HCT116 (cell line): Measurements from ENCODE around the gene SPAG6. TPM values are rescaled to one million over a fixed set of nuclear protein-coding genes. Genes with fewer than 3 reads are reported as not detected.

Experiments
- ATAC-seq: fragments of 200-7000 bp; cut with Tn5 transposase; 2 replicates; pipeline ENCODE4 v1.9.1; 2020; ENCODE audit warnings: mild to moderate bottlenecking, moderate library complexity
- BruUV-seq: library from RNA; stranded (reverse); fragments of 400-500 nt; replicated peaks from 2 replicates; lab custom pipeline; 2021; lab: Mats Ljungman, UMichigan
- CTCF ChIA-PET: fragments of 300-600 bp; sonication (Branson Sonifier 250); formaldehyde crosslinking; loops from one replicate; lab custom pipeline; 2021; ENCODE audit warnings: antibody characterized with exemption; lab: Charles Lee
- POLR2A ChIA-PET: fragments of 300-600, 350-600 bp; sonication (Branson Sonifier 250); formaldehyde crosslinking; loops from one replicate; lab custom pipeline; 2021; ENCODE audit warnings: antibody characterized with exemption; lab: Charles Lee
- RAD21 ChIA-PET, 2 experiments: fragments of 300-600 bp; sonication (Branson Sonifier 250); formaldehyde crosslinking; loops; one replicate each; lab custom pipeline; 2023; ENCODE audit warnings: low total read pairs in 2 of 2; ENCODE audit not compliant: uncharacterized antibody in 2 of 2, unreplicated experiment in 2 of 2, low non-redundant PET in 1 of 2; lab: Charles Lee
- DNase-seq: peaks from one replicate; pipeline ENCODE4 v3.0.0-alpha.2; 2010; ENCODE audit warnings: low read depth, low spot score
- H2AFZ ChIP-seq: fragments of 200-600 bp; shearing (Covaris generic), sonication (generic); 2 replicates; pipeline ENCODE4 v1.6.1; 2017; ENCODE audit warnings: low read depth, mixed run types, mixed read lengths, antibody characterized with exemption, low read length; ENCODE audit not compliant: poor library complexity, severe bottlenecking
- H3K27ac ChIP-seq: 2 replicates; pipeline ENCODE4 v1.5.1; 2012; ENCODE audit warnings: low read depth, low read length
- H3K27me3 ChIP-seq: fragments of 200-600 bp; sonication (generic); 2 replicates; pipeline ENCODE4 v1.6.1; 2016; ENCODE audit warnings: mixed run types, low read length, mixed read lengths; ENCODE audit not compliant: insufficient read depth
- H3K36me3 ChIP-seq, 2 experiments: fragments of 200-500 bp in 1 of 2; fragments of 200-600 bp in 1 of 2; sonication (Bioruptor generic) in 1 of 2; sonication (generic) in 1 of 2; 2 replicates each; pipeline versions ENCODE4 v1.5.1 to v1.6.1; 2014 to 2016; ENCODE audit warnings: low read length in 2 of 2, inconsistent platforms in 1 of 2, mixed read lengths in 1 of 2, mixed run types in 1 of 2; ENCODE audit not compliant: insufficient read depth in 2 of 2, control insufficient read depth in 1 of 2
- H3K4me1 ChIP-seq, 2 experiments: fragments of 200-600 bp in 1 of 2; sonication (generic) in 1 of 2; 2 replicates each; pipeline versions ENCODE4 v1.5.1 to v1.6.1; 2012 to 2017; ENCODE audit warnings: low read length in 2 of 2, inconsistent platforms in 1 of 2, mild to moderate bottlenecking in 1 of 2, mixed read lengths in 1 of 2, mixed run types in 1 of 2, moderate library complexity in 1 of 2; ENCODE audit not compliant: insufficient read depth in 2 of 2, control insufficient read depth in 1 of 2
- H3K4me2 ChIP-seq: fragments of 200-600 bp; sonication (generic); 2 replicates; pipeline ENCODE4 v1.6.1; 2017; ENCODE audit warnings: mixed run types, low read length, mixed read lengths
- H3K4me3 ChIP-seq, 2 experiments: fragments of 200-600 bp in 1 of 2; sonication (generic) in 1 of 2; replicated peaks in 1 of 2; 2 replicates each; pipeline ENCODE4 v1.5.1; 2011 to 2016; ENCODE audit warnings: low read length in 2 of 2, control low read depth in 1 of 2, low read depth in 1 of 2, mild to moderate bottlenecking in 1 of 2, mixed read lengths in 1 of 2, mixed run types in 1 of 2
- H3K79me2 ChIP-seq: fragments of 200-600 bp; sonication (generic); 2 replicates; pipeline ENCODE4 v1.6.1; 2017; ENCODE audit warnings: mild to moderate bottlenecking, mixed run types, low read length, moderate library complexity, mixed read lengths; ENCODE audit not compliant: insufficient read depth
- H3K9ac ChIP-seq: fragments of 200-600 bp; sonication (generic); 2 replicates; pipeline ENCODE4 v1.6.1; 2016; ENCODE audit warnings: low read length, mixed read lengths
- H3K9me2 ChIP-seq: fragments of 200-600 bp; sonication (generic), shearing (Covaris generic); 2 replicates; pipeline ENCODE4 v1.6.1; 2017; ENCODE audit warnings: mixed run types, mild to moderate bottlenecking, moderate library complexity; ENCODE audit not compliant: insufficient read depth
- H3K9me3 ChIP-seq, 2 experiments: fragments of 200-500 bp in 1 of 2; fragments of 200-600 bp in 1 of 2; sonication (Bioruptor generic) in 1 of 2; sonication (generic) in 1 of 2; 2 replicates each; pipeline ENCODE4 v1.6.1; 2014 to 2017; ENCODE audit warnings: low read length in 2 of 2, mixed read lengths in 2 of 2, inconsistent platforms in 1 of 2, low read depth in 1 of 2, mild to moderate bottlenecking in 1 of 2, mixed run types in 1 of 2, moderate library complexity in 1 of 2; ENCODE audit not compliant: control insufficient read depth in 1 of 2, insufficient read depth in 1 of 2
- H4K20me1 ChIP-seq: fragments of 200-600 bp; sonication (generic), shearing (Covaris generic); 2 replicates; pipeline ENCODE4 v1.6.1; 2017; ENCODE audit warnings: mixed run types, mild to moderate bottlenecking, moderate library complexity; ENCODE audit not compliant: insufficient read depth
- ATF3 ChIP-seq: IDR thresholded peaks from 2 replicates; pipeline ENCODE4 v1.6.1; 2012
- CEBPB ChIP-seq: IDR thresholded peaks from 2 replicates; pipeline ENCODE4 v1.6.1; 2012; ENCODE audit warnings: low read depth
- CTCF ChIP-seq, 3 experiments: fragments of 200-600 bp in 1 of 3; sonication (generic) in 1 of 3; IDR thresholded peaks in 2 of 3; conservative IDR thresholded peaks in 1 of 3; 2 replicates each; pipeline ENCODE4 v1.5.1; 2012 to 2017; ENCODE audit warnings: low read depth in 2 of 3, low read length in 2 of 3, antibody characterized with exemption in 1 of 3, borderline replicate concordance in 1 of 3, control low read depth in 1 of 3, mild to moderate bottlenecking in 1 of 3, mixed read lengths in 1 of 3, mixed run types in 1 of 3, moderate library complexity in 1 of 3; ENCODE audit not compliant: insufficient read depth in 1 of 3
- EGR1 ChIP-seq: IDR thresholded peaks from 2 replicates; pipeline ENCODE4 v1.6.1; 2012; ENCODE audit warnings: low read depth
- ELF1 ChIP-seq: IDR thresholded peaks from 2 replicates; pipeline ENCODE4 v1.6.1; 2012; ENCODE audit warnings: low read depth, borderline replicate concordance
- EZH2 ChIP-seq: fragments of 200-600 bp; sonication (generic); IDR thresholded peaks from 2 replicates; pipeline ENCODE4 v1.6.1; 2017; ENCODE audit warnings: antibody characterized with exemption, mixed run types
- EZH2phosphoT487 ChIP-seq: fragments of 200-600 bp; IDR thresholded peaks from 2 replicates; pipeline ENCODE4 v1.6.1; 2018; ENCODE audit warnings: antibody characterized with exemption, borderline replicate concordance
- FOSL1 ChIP-seq: IDR thresholded peaks from 2 replicates; pipeline ENCODE4 v1.6.1; 2012; ENCODE audit warnings: low read depth
- JUND ChIP-seq: IDR thresholded peaks from 2 replicates; pipeline ENCODE4 v1.6.1; 2012
- POLR2AphosphoS5 ChIP-seq: IDR thresholded peaks from 2 replicates; pipeline ENCODE4 v1.6.1; 2011; ENCODE audit warnings: mild to moderate bottlenecking, low read depth, low read length, moderate library complexity
- RAD21 ChIP-seq: IDR thresholded peaks from 2 replicates; pipeline ENCODE4 v1.6.1; 2012; ENCODE audit warnings: low read depth, mild to moderate bottlenecking
- SIN3A ChIP-seq: IDR thresholded peaks from 2 replicates; pipeline ENCODE4 v1.6.1; 2012; ENCODE audit warnings: low read depth
- SP1 ChIP-seq: IDR thresholded peaks from 2 replicates; pipeline ENCODE4 v1.6.1; 2012; ENCODE audit warnings: low read depth
- SRF ChIP-seq: IDR thresholded peaks from 2 replicates; pipeline ENCODE4 v1.6.1; 2012; ENCODE audit warnings: low read depth
- YY1 ChIP-seq: IDR thresholded peaks from 2 replicates; pipeline ENCODE4 v1.6.1; 2011; ENCODE audit warnings: low read length, low read depth, moderate library complexity, mild to moderate bottlenecking; ENCODE audit not compliant: insufficient replicate concordance; ENCODE audit errors: extremely low read depth
- ZBTB33 ChIP-seq: IDR thresholded peaks from 2 replicates; pipeline ENCODE4 v1.6.1; 2011; ENCODE audit warnings: mild to moderate bottlenecking, low read length, moderate library complexity; ENCODE audit not compliant: insufficient replicate concordance; ENCODE audit errors: extremely low read depth
- ZFX ChIP-seq: fragments of 450-650 bp; IDR thresholded peaks from 2 replicates; pipeline ENCODE4 v1.6.1; 2017
- ZNF274 ChIP-seq: fragments of 200-500 bp; sonication (Bioruptor generic); IDR thresholded peaks from 2 replicates; pipeline ENCODE4 v1.6.1; 2014; ENCODE audit warnings: mild to moderate bottlenecking, low read depth, low read length, inconsistent platforms
- intact Hi-C: fragments of 100-400 bp; cut with micrococcal nuclease; formaldehyde crosslinking; loops from 2 replicates; pipeline ENCODE4 v1.10.0; 2022
- total RNA-seq: library from RNA; stranded (reverse); gene quantifications from one replicate; pipeline ENCODE4 v1.2.1, GENCODE V29; 2021; ENCODE audit not compliant: unreplicated experiment

SPAG6 gene
- total RNA-seq, 1 experiment from 2014 or later, result not detected

GRCh38 chr10:22456486-22456885 lies 111.2 kb downstream of the SPAG6 start:
- Histone ChIP-seq H4K20me1 (no peaks in the 10 kb centered on the region), H3K36me3 (no peaks in the 10 kb centered on the region), H3K9ac (no peak overlapping the region), H2AFZ (no peak overlapping the region), H3K9me2 (no peaks in the 10 kb centered on the region), H3K27me3 (no peaks in the 10 kb centered on the region), H3K4me3 (no peak overlapping the region), H3K9me3 (no peaks in the 10 kb centered on the region), H3K4me1 (no peaks in the 10 kb centered on the region)
- ChIA-PET CTCF (no interaction called here), POLR2A (no interaction called here)
- intact Hi-C loops, result no loop called here
- DNase-seq (no peak), ATAC-seq (no peak)
- TF ChIP-seq SP1 (no peak), SIN3A (no peak), YY1 (no peak), EGR1 (no peak), RAD21 (no peak), JUND (no peak), SRF (no peak), ZNF274 (no peak), EZH2phosphoT487 (no peak), ELF1 (no peak), ZBTB33 (no peak), CEBPB (no peak), CTCF (IDR thresholded peaks at IDR 0.05 in 2 of 3, conservative IDR thresholded peaks at IDR 0.05 in 1 of 3; ENCODE audit: borderline replicate concordance in 1 of 3, insufficient read depth in 1 of 3, low read depth in 2 of 3, low read length in 2 of 3) (no peak), FOSL1 (no peak), EZH2 (no peak), ATF3 (no peak), POLR2AphosphoS5 (no peak), ZFX (no peak)
- TF ChIP-seq, all 23 proteins: peak for 0
- H3K4me2 ChIP-seq, result no peak overlapping the region
- RAD21 ChIA-PET, result no interaction called here
- no peaks in the 10 kb centered on the region for H3K79me2 ChIP-seq
- BruUV-seq, result no TSS peak
- H3K27ac ChIP-seq, result no peak overlapping the region
